Ishikawa (cell line): ENCODE measurements around the gene EXOC4.

Experiments used
- CEBPB ChIP-seq: IDR thresholded peaks from 2 replicates; pipeline ENCODE4 v1.6.1; 2012
- CREB1 ChIP-seq: IDR thresholded peaks from 2 replicates; pipeline ENCODE4 v1.6.1; 2012; ENCODE audit warnings: low read depth
- EGR1 ChIP-seq: IDR thresholded peaks from 2 replicates; pipeline ENCODE4 v1.6.1; 2012
- EP300 ChIP-seq: IDR thresholded peaks from 2 replicates; pipeline ENCODE4 v1.6.1; 2012; ENCODE audit warnings: borderline replicate concordance
- FOXM1 ChIP-seq: IDR thresholded peaks from 2 replicates; pipeline ENCODE4 v1.6.1; 2012; ENCODE audit warnings: low read depth, borderline replicate concordance
- MAX ChIP-seq: IDR thresholded peaks from 2 replicates; pipeline ENCODE4 v1.6.1; 2012
- NFIC ChIP-seq: IDR thresholded peaks from 2 replicates; pipeline ENCODE4 v1.6.1; 2012
- RAD21 ChIP-seq: IDR thresholded peaks from 2 replicates; pipeline ENCODE4 v1.6.1; 2012; ENCODE audit warnings: low read depth
- REST ChIP-seq: IDR thresholded peaks from 2 replicates; pipeline ENCODE4 v1.6.1; 2012; ENCODE audit warnings: low read depth, mild to moderate bottlenecking
- TAF1 ChIP-seq: IDR thresholded peaks from 2 replicates; pipeline ENCODE4 v1.6.1; 2012; ENCODE audit warnings: low read depth, mild to moderate bottlenecking
- TCF12 ChIP-seq: IDR thresholded peaks from 2 replicates; pipeline ENCODE4 v1.6.1; 2012; ENCODE audit warnings: low read depth
- YY1 ChIP-seq: IDR thresholded peaks from 2 replicates; pipeline ENCODE4 v1.6.1; 2012; ENCODE audit warnings: low read depth

- TF ChIP-seq CEBPB, result no peak
- TF ChIP-seq REST, result no peak
- no peak for TF ChIP-seq CREB1
- no peak for TF ChIP-seq EP300
- TF ChIP-seq MAX, result no peak
- no peak for TF ChIP-seq YY1
- TF ChIP-seq FOXM1, result no peak
- TF ChIP-seq RAD21, result no peak
- TF ChIP-seq TCF12, result no peak
- TF ChIP-seq EGR1, result no peak
- no peak for TF ChIP-seq TAF1
- TF ChIP-seq NFIC, result no peak
Measured at GRCh38 chr7:133552079-133552478, 299.2 kb downstream of the EXOC4 start.
